ENCODE measurements around the gene MKS1.

Gene MKS1

DNA sequence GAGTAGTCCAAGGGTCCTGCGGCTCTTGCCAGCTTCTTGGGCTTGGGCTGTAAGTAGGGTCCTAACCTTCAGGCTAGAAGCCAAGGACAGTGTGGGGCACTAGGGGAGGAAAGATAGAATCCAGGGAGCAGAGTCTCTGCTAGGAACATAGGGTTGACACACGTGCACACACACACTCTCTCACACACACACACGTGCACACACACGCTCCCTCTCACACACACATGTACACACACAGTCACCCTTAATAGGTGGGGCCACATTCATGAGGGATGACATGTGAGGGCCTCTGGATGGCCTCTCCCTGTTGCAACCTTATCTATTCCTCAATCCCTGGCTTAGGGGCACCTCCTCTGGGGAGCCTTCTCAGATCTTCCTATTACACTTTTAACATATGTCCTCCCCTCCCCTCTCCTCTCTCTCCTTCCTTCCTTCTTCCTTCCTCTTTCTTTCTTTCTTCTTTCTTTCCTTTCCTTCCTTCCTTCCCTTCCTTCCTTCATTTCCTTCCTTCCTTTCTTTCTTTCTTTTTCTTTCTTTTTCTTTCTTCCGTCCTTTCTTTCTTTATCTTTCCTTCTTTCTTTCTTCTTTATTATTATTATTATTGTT is 23.4 kb downstream of the MKS1 start:
- DNase-seq = no peak

DNA sequence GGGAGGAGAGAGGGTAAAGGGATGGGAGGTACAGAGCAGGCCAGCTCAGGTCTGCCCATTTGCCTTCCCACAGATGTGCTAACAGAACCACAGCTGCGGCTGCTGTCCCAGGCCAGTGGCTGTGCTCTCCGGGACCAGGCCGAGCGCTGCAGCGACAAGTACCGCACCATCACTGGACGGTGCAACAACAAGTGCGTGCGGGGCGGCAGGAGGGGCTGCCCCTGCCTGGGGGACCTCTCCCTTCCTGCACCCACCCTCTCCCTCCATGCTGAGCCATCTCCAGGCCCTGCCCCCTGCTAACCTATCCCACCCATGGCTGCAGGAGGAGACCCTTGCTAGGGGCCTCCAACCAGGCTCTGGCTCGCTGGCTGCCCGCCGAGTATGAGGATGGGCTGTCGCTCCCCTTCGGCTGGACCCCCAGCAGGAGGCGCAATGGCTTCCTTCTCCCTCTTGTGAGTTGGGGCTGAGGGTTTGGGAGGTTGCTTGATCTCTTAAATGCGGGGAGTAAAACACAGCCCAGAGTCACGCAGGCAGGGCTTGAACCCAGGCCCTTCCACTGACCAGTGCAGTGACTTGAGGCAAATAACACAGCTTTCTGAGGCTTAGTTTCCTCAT is 25.3 kb downstream of the MKS1 start:
- no peak for DNase-seq

DNA sequence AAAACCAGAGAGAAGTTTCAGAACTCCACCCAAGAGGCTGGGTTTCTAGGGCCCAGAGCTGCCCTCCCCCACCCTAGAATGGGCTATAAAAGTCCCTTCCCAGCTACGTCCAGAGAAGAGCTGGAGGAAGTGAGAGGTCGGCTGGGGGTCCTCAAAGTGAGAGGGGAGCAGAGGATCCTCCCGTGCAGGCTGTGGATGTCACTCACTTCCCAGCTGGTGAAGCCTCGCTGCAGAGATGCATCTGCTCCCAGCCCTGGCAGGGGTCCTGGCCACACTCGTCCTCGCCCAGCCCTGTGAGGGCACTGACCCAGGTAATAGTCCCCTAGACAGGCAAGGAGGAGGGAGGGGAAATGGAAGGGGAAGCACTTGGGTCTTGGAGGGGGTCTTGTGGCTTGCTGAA is 26.4 kb downstream of the MKS1 start, which contains the start of gene EPX:
Gene EPX, plus strand, starts transcription at position 115 of the 400 bp plus-strand sequence. Its CDS starts 121 bp downstream, at position 236.
- no peak for DNase-seq

DNA sequence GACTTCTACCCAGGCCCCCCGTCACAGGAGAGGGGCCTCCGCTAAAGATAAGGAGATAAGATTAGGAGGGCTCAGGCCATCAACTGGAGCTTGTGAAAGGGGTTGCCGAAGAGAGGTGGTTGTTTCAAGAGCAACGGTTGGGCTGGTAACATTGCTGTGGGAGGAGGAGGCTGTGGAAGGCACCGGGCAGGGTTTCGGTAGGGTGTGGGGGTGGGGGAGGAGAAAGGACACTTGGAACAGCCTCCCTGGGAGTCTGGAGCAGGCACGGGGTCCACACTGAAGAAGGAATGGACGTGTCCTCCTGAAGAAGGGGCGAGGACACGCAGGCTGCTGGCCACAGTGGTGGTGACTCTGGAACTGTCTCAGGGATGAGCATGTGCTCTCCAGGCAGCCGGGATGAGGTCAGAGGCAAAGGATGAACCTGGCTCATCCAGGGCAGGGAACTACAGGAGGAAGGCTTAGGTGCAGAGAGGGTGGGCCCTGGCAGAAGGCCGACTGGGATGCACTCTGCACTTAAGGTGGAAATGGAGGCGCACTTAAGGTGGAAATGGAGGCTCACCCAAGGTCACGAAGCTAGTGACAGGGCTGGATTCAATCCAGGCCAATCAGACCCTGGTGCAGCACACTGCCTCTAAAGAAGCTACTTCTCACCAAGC is 27.7 kb downstream of the MKS1 start:
- no peak for DNase-seq

DNA sequence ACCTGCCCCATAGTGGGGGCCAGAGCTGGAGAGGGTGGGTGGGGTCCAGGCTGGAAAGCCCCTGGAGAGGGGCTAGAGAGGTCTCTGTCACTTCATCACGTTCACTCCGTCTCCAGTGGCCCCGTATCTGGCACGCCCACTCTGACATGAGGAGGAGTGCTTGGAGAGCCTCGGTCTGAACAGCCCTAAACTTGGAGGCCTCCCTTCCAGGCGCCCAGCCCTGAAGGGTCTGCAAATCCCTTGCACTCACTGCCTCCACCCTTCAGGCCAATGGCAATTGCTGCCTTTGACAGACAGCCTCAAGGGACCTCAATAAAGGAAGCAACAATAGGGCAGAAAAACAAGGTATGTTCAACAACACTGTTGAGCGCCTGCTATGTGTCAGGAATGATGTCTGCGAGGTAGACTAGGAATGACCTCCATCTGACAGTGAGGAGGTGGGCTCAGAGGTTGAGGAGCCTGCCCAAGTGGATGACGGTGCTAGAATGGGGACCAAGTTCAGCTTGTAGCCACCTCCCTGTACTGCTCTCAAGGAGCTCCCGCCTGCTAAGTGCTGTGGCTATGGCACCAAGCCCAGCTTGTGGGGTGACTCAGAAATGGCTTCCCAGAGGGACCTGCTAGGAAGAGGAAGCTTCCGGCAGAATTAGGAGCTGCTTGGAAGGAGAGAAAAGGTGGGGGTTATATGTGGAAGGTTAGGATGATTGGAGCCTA is 29.5 kb downstream of the MKS1 start:
- no peak for DNase-seq

DNA sequence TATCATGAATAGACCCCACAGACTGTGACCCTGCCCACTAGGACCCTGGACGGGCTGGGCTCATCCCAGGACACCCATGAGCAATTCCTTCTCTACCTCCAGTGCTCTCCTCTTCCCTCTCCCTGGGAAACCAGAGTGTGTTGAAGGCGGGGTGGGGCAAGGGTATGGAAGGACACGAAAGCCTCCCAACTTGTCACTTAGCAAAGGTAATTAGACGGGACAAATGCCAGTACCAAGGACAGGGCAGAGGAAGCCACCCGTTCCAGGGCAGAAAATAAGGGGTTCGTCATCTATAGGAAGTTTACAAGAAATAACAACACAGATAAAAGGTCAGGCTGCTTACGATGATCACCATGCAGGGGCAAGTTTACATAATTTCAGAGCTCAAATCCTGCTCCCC is 31.4 kb downstream of the MKS1 start:
- DNase-seq = no peak

DNA sequence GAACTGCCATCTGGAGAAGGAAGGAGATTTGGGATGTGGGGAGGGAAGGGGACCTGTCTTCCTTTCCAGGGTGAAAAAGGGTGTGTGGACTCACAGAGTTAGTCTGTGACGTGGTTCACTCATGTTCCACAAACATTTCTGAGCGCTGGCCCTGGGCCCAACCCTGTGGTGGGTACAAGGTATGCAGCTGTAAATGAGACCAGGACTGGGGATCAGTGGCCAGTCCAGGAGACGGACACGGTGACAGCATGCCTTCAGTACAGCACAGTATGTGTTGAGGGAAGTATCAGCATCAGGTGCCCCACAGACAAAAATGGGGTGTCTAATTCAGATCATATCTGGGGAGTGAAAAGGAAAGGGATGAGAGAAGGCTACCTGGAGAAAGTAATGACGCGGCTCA is 32.0 kb downstream of the MKS1 start:
- no peak for DNase-seq

DNA sequence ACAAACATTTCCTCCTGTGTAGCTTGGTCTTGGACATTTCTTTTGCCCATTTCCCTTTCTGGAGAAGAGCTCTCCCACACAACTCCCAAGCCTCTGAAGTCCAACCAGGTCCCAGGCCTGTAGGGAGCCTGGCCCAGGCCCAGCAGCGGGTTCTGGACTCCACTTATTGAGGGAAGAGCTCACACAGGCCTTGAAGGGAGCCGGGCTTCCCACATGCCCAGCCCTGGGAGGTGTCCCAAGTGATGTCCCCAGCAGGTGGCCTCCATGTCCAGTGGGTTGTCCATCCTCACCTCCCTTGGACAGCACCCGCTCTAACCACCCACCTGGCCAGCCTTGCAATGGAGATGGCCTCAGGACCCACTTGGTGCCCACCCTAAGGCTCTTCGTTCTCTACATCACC is 32.5 kb downstream of the MKS1 start:
- DNase-seq = no peak

DNA sequence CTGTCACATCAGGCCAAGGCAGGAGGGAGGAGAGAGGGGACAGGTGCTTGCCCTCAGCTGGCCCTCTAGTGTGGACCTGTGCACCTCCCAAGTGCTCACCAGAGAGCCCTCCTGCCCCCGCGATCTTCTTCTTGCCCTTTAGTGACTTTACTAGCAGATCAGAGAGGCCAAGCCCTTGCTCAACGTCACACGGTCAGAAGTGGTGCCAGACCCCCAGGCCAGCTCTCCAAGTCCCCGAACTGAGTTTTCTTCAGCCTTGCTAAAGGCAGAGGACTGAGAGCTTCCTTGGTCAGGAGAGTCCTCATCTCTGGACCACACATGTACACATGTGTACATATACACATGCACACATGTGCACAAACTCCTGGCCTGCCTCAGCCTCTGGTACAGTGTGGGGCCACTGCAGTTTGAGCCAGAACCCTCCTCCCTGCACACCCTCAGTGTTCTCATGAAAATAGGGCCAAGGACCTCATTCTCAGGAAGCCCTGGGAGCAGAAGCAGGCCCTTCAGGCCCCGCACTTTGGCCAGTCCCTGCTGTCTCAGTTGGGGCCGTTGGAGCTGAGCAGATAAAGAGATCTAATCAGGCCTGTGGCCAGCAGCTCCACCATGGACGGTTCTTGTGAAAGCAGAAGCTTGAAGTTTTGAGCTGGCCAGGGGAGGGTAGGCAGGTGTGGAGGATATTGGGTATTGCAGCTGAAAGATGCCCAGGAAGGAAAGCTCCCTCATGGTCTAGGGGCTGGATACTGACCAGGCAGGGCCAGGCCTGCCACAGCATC is 33.9 kb downstream of the MKS1 start:
- no peak for DNase-seq

DNA sequence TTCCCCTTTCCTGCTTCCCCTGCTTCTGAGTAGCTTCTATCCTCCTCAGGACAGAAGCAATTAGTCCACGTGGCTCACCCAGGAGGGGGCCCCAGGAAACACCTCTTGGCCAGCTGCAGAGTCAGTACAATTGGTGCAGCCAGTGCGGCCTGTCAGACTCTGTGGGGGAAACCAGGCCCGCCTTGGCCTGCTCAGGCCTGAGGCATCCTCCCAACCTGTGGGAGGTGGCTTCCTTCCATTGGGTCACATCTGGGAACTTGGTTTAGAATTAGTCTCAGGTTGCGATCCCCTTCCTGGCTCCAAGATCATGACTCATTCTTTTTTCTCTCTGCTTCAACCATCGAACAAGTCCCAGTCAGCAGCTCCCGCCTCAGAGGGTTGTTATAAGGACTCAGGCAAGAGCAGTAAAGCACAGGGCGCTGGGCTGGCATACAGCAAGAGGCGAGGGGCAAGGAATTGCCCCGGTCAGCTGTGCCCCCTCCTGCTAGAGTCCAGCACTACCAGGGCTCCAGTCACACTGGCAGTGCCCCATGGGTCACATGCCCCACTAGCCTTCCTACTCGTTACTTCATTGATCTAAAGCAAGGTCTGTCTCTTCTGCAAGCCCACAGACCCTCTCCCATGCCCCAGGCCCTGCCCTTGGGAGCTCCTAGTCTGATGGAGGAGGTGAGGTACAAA is 34.6 kb downstream of the MKS1 start:
- DNase-seq = no peak

DNA sequence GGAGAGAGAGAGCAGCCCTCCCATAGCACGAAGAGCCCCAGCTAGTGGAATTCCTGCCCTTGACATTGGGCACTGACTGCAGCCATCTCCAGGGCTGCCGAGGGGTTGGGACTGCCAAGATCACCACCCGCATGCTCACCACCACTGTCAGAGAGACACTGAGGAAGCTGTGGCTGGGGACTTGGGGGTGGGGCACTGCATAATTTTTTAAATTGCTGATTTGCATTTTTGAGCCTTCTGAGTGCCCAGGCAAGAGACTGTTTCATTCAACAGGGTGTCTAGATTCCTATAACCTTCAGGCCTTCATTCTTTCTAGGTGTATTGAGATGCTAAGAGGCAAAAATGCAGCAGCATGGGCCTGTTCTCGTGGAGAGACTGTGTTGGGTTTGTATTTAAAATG is 35.5 kb downstream of the MKS1 start:
- DNase-seq = no peak

DNA sequence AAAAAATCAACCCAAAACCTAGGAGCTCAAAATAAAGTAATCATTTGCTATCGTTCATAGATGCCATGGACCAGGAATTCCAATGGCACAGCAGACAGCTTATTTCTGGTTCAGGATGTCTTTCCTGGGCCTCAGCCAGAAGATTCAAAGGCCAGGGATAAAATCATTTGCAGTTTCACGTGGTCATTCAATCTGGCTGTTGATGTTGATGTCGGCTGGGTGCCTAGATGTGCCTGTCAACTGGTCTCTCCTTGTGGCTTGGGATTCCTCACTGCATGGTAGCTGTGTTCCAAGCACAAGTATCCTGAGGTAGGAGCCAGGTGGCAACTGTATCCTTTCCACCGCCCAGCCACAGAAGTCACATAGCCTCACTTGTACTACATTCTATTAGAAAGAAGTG is 37.3 kb downstream of the MKS1 start:
- DNase-seq = no peak

DNA sequence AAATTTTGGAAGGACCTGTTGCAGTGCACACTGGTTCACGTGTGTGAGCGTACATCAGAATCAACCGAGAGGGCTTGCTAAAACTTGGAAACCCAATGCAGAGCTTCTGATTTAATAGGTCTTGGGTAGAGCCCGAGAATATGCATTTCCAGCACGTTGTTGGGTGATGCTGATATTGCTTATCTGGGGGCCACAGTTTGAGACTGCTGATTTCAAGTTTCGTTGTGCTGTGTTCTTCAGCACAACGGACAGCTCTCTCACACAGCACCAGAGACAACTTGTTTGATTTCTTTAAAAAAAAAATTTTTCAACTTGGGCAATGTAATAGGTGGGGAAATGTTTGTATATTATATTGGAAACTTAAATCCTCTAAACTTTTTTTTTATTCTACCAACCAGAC is 42.9 kb downstream of the MKS1 start:
- DNase-seq = no peak

DNA sequence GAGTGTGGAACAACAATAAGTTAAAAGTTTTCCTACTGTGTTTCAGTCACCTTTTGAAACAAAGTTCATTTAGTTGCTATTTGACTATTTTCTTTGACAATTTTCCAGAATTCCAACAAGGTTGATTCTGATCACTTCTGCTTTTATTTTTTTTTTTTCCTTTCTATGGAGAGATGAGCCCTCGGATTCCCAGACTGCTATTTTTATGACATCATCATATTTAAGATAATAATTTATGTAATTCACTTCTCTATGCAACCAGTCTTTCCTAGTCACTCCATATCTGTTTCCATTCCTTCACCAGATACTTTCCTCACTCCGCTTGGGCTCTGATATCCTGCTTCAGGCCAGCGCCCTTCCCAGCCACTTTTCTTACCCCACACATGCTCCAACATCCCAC is 44.2 kb downstream of the MKS1 start:
- DNase-seq = no peak

DNA sequence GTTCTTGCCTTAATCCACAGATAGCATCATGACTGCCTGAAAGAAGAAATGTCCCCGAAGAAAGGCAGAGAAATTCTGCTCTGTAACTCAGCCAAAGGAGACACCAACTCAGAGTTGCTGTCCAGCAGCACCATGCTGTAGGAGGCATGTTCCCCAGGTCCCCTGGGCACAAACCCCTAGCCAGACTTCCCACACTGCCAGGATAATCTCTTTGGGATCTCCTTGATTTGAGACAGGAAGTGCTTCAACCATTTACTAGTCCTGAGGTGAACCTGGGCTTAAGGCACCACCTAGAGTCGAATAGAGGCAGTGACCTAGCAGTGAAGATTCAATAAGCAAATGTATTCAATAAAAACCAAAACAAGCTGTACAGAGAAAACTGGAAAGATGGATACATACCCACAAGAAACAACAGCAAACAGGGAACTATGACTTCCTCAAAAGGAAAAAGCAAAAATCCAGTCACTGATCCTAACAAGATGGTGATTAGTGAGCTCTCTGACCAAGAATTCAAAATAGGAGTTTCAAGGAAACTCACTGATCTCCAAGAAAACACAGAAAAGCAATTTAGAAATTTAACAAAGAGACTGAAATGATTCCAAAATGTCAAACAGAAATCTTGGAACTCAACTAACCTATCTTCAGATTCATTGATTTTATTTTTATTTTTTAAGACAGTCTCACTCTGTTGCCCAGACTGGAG is 46.5 kb downstream of the MKS1 start:
- no peak for DNase-seq

DNA sequence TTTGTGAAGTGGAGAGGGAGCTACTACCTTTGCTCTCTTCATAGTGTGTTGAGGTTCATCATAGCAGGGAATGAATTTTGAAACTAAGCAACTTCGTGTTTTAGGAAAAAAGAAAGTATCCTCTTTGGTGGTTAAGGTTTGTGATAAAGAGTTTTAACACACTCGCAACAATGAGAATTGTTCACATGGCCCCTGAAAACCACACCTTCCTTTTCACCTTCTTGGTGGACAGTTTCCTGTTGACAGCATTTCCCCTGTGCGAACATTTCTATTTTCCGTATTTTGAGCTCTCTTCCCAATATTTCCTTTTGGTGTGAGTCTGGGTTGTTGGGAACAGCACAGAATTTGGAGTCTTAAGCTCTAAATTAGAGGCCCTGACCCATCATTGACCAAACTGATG is 48.4 kb downstream of the MKS1 start:
- DNase-seq = no peak

DNA sequence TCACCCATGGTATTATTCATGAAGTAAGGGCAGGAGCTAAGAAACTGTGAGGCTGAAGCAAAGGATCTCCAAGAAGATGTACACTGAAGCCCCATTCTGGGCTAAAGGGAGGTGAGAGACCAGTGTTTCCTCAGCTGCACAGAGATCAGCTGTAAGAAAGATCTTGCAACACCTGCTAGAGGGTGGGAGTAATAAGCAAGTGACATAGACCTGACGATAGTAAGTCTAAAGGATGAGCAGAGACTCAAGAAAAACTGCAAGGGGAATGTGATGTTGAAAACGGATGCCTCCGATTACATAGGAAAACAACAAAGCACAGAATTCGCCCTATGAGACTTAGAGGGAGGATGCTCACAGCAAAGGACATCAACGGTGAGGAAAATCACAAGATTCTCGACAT is 52.4 kb downstream of the MKS1 start, which contains the start of gene OR4D2:
Gene OR4D2, plus strand, starts transcription at position 301 of the 400 bp plus-strand sequence. CDS start 2,674 bp downstream, outside the sequence.
- no peak for DNase-seq

DNA sequence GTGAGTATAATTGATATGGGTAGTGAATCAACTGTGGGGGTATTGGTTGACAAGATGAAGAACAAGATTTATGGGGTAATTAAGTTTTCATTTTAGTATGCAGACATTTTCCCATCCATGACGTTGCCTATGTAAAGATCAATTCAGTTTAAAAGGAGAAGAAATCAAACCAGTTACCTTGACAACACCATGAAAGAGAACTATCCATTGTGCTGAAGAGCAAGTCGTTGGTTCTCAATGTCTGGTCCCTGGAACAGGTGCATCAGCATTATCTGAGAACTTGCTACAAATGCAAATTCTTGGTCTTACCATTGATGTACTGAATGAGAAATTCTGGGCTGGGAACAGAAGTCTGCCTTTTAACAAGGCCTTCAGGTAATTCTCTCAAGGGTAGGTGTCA is 53.1 kb downstream of the MKS1 start:
- no peak for DNase-seq

DNA sequence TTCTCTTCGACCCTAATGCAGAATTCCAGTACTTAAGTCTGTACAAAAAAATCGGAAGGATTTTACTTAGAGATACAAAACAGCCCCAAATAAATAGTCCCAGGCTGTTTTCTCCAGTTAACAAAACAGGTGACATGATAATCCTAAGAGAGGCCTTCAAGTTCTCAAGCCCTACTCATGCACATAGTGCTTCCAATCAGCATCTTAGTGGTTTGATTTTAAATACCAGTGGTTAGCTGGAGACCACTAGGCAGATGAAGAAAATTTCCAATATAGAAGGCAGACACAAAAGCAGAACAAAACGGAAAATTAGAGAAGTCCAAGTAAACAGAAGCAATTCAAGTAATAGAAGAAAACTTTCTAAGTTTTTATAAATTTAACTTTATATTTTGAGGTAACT is 57.5 kb downstream of the MKS1 start:
- DNase-seq = no peak

DNA sequence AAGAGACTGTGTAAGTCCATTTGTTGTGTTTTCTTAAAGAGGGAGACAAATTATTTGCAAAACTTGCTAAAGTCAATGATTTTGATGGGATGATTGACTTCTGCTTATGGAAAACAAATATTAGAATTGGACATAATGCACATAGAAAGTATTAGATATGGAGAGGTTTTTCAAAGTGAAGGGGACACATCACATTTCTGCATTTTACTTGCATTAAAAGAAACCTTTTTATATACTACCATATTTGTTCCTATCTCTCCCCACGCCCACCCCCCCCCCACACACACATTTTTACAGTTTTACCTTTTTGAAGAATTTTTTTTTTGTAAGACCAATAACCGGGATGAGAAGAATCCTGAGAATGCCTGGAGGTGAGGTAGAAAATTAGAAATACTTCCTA is 60.9 kb downstream of the MKS1 start:
- DNase-seq = no peak
